Ramos (cell line): ENCODE results near the gene SEC24A.
"Not testable (repeated sequence)": the region's sequence is repeated elsewhere in the genome, so short reads cannot be mapped to it uniquely, and the experiment has no call there.

Experiments used
- in situ Hi-C: fragments of 300-500 bp; cut with MboI; formaldehyde crosslinking; loops from one replicate; pipeline ENCODE4 v1.14.3; 2022; ENCODE audit warnings: low sequenced_read_pairs; ENCODE audit not compliant: unreplicated experiment

SEC24A gene

DNA sequence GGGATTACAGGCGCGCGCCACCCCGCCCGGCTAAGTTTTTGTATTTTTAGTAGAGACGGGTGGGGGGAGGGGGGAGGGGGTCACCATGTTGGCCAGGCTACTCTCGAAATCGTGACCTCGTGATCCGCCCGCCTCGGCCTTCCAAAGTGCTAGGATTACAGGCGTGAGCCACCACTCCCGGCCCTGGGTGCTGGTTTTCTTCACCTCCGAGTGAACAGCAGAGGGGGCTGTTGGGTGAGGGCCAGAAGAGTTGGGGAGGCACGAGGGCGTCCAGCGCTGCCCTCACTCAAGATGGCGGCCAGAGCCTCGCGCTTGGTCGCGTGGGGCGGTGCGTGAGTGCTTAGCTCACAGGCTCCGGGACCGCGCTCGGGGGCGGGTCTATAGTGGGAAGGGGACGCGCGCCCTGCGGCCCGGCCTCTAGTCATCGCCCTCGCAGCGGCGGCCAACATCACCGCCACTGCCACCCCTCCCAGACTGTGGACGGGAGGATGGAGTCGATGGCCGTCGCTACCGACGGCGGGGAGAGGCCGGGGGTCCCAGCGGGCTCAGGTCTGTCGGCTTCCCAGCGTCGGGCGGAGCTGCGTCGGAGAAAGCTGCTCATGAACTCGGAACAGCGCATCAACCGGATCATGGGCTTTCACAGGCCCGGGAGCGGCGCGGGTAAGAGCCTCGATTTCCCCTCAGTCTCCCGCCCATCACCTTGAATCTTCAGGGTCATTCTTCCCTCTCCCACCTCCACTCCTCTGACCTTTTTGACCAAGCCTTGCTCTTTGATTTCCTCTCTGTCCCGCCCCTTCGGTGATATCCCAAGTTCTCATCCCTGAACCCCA is 89.8 kb downstream of the SEC24A start, which contains the start of gene CAMLG:
CAMLG (plus strand) TSS at position 416 of the 830 bp plus-strand sequence; CDS start at position 489, 73 bp downstream.
- in situ Hi-C loops, result loop anchor here (5.0 kb wide), 1 partner anchor 169 kb away; the partner anchor contains the start of gene PCBD2

DNA sequence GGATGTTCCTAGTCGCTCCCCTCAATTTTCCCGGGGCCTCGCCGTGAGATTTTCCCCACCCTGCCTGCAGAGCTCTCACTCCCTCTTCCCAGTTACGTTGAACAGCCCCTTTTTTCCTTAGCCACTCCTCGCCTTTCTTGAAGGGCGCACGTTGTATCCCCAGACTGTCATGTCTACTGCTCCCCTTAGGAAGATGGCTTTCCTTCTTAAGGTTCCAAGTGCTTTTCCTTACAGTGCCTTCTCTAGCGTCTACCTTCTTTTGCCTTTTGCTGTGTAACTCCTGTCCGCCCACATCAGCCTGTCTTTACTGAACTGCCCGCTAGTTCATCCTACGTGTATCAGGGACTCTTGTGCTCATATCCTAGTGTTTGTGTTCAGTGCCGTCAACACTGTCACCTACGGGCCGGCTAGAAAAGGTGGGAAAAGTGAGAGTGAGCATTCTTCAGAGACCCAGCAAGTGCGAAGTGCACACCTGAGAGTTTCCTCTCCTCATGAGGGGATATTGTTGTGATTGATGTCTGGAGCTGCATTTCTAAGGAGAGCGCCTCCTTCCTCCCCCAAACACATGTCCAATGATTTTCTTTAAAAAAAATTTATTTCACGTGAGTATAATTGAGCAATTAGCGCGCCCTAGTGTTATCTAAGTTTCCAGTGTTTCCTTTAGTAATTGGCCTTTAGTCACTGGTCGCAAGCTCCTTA is 90.5 kb downstream of the SEC24A start:
- in situ Hi-C loops, result loop anchor here (5.0 kb wide), 1 partner anchor 168 kb away; the partner anchor contains the start of gene PCBD2

DNA sequence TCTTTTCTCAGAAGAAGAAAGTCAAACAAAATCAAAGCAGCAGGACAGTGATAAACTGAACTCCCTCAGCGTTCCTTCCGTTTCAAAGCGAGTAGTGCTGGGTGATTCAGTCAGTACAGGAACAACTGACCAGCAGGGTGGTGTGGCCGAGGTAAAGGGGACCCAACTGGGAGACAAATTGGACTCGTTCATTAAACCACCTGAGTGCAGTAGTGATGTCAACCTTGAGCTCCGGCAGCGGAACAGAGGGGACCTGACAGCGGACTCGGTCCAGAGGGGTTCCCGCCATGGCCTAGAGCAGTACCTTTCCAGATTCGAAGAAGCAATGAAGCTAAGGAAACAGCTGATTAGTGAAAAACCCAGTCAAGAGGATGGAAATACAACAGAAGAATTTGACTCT is 92.5 kb downstream of the SEC24A start:
- in situ Hi-C loops, result no loop called here

- in situ Hi-C loops, result no loop called here
Observed at GRCh38 chr5:134742134-134742533, 93.5 kb downstream of the SEC24A start.

DNA sequence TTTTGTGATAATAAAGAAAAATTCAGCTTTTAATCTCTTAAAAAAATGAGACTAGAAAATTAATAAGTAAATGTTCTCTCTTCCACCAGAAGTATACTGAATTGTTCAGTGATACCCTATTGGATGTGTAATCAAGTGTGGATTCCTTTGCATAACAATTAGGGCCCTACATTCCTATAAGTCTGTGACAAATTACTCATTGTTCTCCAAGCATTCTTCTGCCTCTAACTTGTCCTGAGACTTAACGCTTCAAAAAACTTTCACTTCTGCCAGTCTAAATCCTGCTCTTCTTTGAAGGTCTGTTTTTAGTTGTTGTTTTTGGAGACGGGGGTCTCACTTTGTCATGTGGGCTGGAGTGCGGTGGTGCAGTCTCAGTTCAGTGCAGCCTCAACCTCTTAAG is 100.8 kb downstream of the SEC24A start:
- in situ Hi-C loops, result no loop called here

- in situ Hi-C loops, result no loop called here
Observed at GRCh38 chr5:134758176-134758503, 109.6 kb downstream of the SEC24A start.

GRCh38 chr5:134758504-134759341 is 110.1 kb downstream of the SEC24A start, which contains the start of gene DDX46:
TSS of gene DDX46 (plus strand) at chr5:134758779. CDS start at chr5:134758939, 160 bp downstream.
- in situ Hi-C loops, result no loop called here

GRCh38 chr5:134767528-134768291 is 119.1 kb downstream of the SEC24A start:
- in situ Hi-C loops, result not testable (repeated sequence)

DNA sequence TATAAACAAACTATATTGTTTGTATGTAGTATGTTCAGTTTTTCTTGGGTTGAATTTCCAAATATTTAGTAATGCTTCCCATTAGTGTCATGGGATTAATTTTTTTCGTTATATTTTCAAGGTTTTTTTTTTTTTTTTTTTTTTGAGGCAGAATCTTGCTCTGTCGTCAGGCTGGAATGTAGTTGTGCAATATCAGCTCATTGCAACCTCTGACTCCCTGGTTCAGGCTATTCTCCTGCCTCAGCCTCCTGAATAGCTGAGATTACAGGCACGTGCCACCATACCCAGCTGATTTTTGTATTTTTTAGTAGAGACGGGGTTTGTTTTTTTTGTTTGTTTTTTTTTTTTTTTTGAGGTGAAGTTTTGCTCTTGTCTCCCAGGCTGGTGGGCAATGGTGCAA is 120.6 kb downstream of the SEC24A start:
- in situ Hi-C loops, result no loop called here

DNA sequence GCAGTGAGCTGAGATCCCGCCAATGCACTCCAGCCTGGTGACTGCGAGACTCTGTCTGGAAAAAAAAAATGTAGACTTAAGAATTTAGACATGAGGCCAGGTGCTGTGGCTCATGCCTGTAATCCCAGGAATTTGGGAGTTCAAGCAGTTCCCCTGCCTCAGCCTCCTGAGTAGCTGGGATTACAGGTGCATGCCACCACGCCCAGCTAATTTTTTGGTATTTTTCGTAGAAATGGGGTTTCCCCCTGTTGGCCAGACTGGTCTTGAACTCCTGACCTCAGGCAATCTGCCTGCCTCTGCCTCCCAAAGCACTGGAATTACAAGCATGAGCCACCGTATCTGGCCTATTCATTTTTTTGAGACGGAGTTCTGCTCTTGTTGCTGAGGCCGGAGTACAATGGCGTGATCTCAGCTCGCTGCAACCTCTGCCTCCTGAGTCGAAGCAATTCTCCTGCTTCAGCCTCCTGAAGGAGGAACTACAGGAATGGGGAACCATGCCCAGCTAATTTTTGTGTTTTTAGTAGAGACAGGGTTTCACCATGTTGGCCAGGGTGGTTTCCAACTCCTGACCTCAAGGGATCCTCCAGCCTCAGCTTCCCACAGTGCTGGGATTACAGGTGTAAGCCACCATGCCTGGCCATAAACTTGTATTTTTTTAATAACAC is 124.0 kb downstream of the SEC24A start:
- in situ Hi-C loops, result no loop called here

- in situ Hi-C loops, result no loop called here
Observed at GRCh38 chr5:134777366-134777765, 128.8 kb downstream of the SEC24A start.
